Measurements from ENCODE around the gene MTMR4.

MTMR4 gene

GRCh38 chr17:58446086-58446485 lies 68.4 kb downstream of the MTMR4 start:
- no peak overlapping the region for H3K27ac ChIP-seq
- no peak for TF ChIP-seq CTCF (IDR thresholded peaks at IDR 0.05; ENCODE audit: low read depth, low read length, missing control alignments)
- H3K27me3 ChIP-seq (replicated peaks), result no peaks in the 10 kb centered on the region
- no peak for DNase-seq
- no peaks in the 10 kb centered on the region for H3K36me3 ChIP-seq (replicated peaks)
- no peak overlapping the region for H3K4me3 ChIP-seq (ENCODE audit: low read depth, low read length)
- in situ Hi-C loops (cut with HindIII; ENCODE audit: low pct_ligation_motif_present, low sequenced_read_pairs), result no loop called here
